ENCODE results near the gene HECTD1. TPM values are rescaled to one million over a fixed set of nuclear protein-coding genes. Genes with fewer than 3 reads are reported as not detected.
"Not testable (repeated sequence)": the region's sequence is repeated elsewhere in the genome, so short reads cannot be mapped to it uniquely, and the experiment has no call there.

HECTD1 gene
- 33.9 TPM for polyA plus RNA-seq (2012; ENCODE audit: low read depth, missing spikeins)

DNA sequence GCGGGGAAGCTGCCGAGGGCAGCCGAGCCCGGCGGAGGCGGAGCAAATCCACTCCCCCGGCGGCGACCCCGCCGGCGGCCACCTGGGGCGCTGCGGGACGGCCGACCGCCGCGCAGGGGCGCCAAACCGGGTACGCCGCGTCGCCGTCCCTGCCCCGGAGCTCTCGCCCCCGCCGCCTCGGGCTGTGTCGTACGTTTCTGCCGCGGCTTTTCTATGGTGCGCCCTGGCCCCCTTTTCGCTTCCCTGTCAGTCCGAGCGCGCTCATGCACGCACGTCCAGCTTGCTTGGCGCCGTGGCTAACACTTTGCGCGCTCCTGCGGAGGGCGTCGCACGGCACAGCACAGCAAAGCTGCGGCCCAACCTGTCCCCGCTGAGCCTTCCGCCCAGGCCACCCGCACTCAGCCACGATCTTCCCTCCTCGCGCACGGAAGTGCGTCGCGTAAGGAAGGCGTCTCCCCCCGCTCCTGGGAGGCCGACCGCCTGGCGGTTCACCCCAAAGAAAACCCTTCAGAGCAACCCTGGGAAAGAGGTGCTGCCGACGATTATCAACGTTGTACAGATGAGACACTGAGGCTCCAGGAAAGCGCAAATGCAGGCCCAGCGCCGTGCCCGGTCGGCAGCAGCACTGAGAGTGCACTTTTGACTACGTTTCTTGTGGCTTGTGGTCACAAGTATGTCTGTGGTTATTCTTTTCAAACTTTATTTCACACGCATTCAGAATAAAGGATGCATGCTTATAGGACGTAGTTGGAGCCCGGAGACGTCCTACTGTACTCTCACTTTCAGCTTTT lies at the start of gene HECTD1:
Gene HECTD1 (minus strand): TSS at position 39 of the 791 bp plus-strand sequence. CDS start 1,857 bp downstream, outside the sequence.
- TF ChIP-seq SPI1 (IDR thresholded peaks at IDR 0.05; ENCODE audit: low read depth, low read length) (peak; percentile 60), POU2F2 (IDR thresholded peaks at IDR 0.05; ENCODE audit: low read depth, low read length) (peak; percentile 27; the same call in 1 of the 2 replicates), TAF1 (IDR thresholded peaks at IDR 0.05; ENCODE audit: low read depth, low read length) (peak; percentile 70), POLR2A (IDR thresholded peaks at IDR 0.05; ENCODE audit: low read depth, low read length) (peak; percentile 82), POLR2AphosphoS5 (IDR thresholded peaks at IDR 0.05; ENCODE audit: low read depth, low read length) (peak; percentile 74), PAX5 (IDR thresholded peaks at IDR 0.05; ENCODE audit: insufficient read depth, low read length, severe bottlenecking) (peak; percentile 7)
- FAIRE-seq = peak; percentile 97

DNA sequence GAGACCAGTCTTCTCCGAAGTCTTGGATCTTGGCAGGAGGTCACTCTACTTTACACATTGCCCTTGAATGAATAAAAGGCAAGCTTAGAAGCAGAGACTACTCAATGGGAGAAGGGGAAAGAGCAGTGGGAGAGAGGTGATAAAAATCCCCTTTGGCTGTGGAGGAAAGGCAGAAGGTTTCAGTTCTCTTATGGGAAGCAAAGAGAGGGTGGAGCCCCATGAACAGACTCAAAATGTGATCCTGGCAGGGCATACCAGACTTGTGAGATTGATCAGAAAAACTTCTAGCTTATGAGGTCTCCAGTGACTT lies 49.6 kb upstream of the HECTD1 start:
- FAIRE-seq (no peak), DNase-seq (ENCODE audit: insufficient read length, low spot score) (no peak)

More for the DNA sequence above, at the start of gene HECTD1:
- DNase-seq (ENCODE audit: insufficient read length, low spot score) = peak; percentile 80

DNA sequence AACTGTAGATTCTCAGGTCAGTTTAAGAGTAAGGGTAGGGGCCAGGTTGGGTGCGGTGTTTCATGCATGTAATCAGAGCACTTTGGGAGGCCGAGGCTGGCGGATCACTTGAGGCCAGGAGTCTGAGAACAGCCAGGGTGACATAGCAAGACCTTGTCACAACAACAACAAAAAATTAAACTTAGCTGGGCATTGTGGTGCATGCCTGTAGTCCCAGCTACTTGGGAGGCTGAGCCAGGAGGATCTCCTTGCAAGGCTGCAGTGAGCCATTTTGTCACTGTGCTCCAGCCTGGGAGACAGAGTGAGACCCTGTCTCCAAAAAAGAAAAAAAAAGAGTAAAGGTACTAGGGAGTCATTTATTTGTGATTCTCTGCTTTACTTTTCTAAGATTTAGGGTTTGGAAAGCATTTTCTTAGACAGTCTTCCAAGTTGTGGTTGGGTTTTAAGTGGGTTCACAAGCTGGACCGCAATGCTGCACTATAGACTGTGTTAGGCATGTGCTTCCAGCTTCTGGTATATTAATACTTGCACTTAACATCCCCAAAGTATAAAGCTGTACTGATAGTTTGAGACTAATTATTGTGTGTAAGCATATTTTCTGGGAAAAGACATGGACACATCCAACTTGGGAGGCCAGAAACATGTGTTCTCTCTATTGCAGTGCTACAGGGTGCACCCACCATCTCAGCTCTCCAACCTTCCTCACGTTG lies 49.1 kb upstream of the HECTD1 start:
- TF ChIP-seq PAX5 (IDR thresholded peaks at IDR 0.05; ENCODE audit: insufficient read depth, low read length, severe bottlenecking) (no peak), TAF1 (IDR thresholded peaks at IDR 0.05; ENCODE audit: low read depth, low read length) (no peak), POLR2A (IDR thresholded peaks at IDR 0.05; ENCODE audit: low read depth, low read length) (no peak), POU2F2 (IDR thresholded peaks at IDR 0.05; ENCODE audit: low read depth, low read length) (no peak), SPI1 (IDR thresholded peaks at IDR 0.05; ENCODE audit: low read depth, low read length) (no peak), POLR2AphosphoS5 (IDR thresholded peaks at IDR 0.05; ENCODE audit: low read depth, low read length) (no peak)
- FAIRE-seq (no peak), DNase-seq (ENCODE audit: insufficient read length, low spot score) (no peak)

More for the DNA sequence above, 49.6 kb upstream of the HECTD1 start:
- TF ChIP-seq SPI1 (IDR thresholded peaks at IDR 0.05; ENCODE audit: low read depth, low read length) (peak; percentile 53; the same call in 1 of the 2 replicates), PAX5 (IDR thresholded peaks at IDR 0.05; ENCODE audit: insufficient read depth, low read length, severe bottlenecking) (no peak)

DNA sequence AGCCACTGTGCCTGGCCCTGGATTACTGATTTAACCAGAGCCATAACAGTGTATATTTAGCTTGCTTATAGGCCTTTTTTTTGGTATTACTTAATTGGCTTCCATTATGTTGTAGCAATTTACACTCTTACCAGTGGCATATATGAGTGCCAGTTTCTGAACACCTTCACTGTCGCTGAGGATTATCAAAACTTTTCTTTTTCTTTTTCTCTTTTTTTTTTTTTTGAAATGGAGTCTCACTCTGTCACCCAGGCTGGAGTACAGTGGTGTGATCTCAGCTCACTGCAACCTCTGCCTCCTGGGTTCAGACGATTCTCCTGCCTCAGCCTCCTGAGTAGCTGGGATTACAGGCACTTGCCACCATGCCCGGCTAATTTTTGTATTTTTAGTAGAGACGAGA lies 48.3 kb upstream of the HECTD1 start:
- DNase-seq (ENCODE audit: insufficient read length, low spot score); FAIRE-seq: not testable (repeated sequence)

DNA sequence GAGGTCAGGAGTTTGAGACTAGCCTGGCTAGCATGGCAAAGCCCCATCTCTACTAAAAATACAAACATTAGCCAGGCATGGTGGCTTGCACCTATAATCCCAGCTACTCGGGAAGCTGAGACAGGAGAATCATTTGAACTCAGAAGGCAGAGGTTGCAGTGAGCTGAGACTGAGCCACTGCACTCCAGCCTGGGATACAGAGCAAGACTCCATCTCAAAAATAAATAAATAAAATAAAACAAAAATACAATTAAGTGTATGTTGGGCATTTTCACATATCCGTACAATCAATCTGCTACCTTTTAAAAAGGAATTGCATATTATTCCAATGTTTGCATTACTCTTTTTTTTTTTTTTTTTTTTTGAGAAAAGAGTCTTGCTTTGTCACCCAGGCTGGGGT lies 47.7 kb upstream of the HECTD1 start:
- TF ChIP-seq SPI1 (IDR thresholded peaks at IDR 0.05; ENCODE audit: low read depth, low read length) (no peak), POU2F2 (IDR thresholded peaks at IDR 0.05; ENCODE audit: low read depth, low read length) (no peak), PAX5 (IDR thresholded peaks at IDR 0.05; ENCODE audit: insufficient read depth, low read length, severe bottlenecking) (no peak), TAF1 (IDR thresholded peaks at IDR 0.05; ENCODE audit: low read depth, low read length) (no peak), POLR2AphosphoS5 (IDR thresholded peaks at IDR 0.05; ENCODE audit: low read depth, low read length) (no peak), POLR2A (IDR thresholded peaks at IDR 0.05; ENCODE audit: low read depth, low read length) (no peak)
- FAIRE-seq = no peak
- DNase-seq (ENCODE audit: insufficient read length, low spot score) = no peak

DNA sequence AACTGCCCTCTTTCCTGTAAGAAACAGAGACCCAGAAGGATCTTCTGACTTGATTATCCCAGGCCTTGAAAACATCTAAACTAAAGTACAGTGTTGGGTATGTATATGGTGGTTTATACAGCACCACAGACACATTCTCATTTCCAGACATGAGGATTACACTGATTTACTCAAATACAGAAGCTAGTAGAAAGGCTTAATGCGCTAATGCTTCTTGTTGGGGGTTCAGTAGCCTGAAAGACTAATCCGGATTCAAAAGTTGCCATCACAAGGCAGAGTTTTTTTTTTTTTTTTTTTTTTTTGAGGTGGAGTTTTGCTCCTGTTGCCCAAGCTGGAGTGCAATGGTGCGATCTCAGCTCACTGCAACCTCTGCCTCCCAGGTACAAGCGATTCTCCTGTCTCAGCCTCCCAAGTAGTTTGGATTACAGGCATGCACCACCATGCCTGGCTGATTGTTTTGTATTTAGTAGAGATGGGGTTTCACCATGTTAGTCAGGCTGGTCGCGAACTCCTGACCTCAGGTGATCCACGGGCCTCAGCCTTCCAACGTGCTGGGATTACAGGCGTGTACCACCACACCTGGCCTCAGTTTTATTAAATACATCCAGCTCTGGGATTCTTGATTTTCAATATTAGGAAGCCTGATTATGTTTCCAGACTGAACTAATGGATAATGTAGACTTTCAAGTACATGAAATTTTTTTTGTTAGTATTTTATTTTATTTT lies 46.3 kb upstream of the HECTD1 start:
- no peak for DNase-seq (ENCODE audit: insufficient read length, low spot score)
- no peak for TF ChIP-seq SPI1 (IDR thresholded peaks at IDR 0.05; ENCODE audit: low read depth, low read length)
- TF ChIP-seq POLR2AphosphoS5 (IDR thresholded peaks at IDR 0.05; ENCODE audit: low read depth, low read length) = no peak
- no peak for TF ChIP-seq PAX5 (IDR thresholded peaks at IDR 0.05; ENCODE audit: insufficient read depth, low read length, severe bottlenecking)
- no peak for TF ChIP-seq POLR2A (IDR thresholded peaks at IDR 0.05; ENCODE audit: low read depth, low read length)
- no peak for TF ChIP-seq POU2F2 (IDR thresholded peaks at IDR 0.05; ENCODE audit: low read depth, low read length)
- no peak for TF ChIP-seq TAF1 (IDR thresholded peaks at IDR 0.05; ENCODE audit: low read depth, low read length)
- no peak for FAIRE-seq

DNA sequence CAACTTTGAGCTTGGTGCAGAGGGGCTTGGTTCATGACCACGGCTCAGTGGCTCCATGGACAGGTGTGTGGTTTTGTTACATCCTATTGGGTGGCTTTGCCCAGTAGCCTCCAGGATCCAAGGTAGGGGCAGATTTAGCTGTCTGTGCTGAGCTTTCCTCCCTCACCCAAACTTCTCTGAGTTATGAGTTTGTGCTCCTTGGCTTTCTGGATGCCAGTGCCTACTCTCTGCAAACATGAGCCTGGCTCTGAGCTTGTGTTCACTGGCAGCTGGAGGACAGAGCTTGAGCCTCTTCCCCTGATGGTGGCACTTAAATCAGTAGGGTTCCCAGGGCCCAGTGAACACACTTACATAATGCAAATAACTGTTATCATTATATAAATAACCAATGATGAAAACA lies 45.3 kb upstream of the HECTD1 start:
- DNase-seq (ENCODE audit: insufficient read length, low spot score) (no peak), FAIRE-seq (no peak)
- no peak for TF ChIP-seq PAX5 (IDR thresholded peaks at IDR 0.05; ENCODE audit: insufficient read depth, low read length, severe bottlenecking)
- TF ChIP-seq TAF1 (IDR thresholded peaks at IDR 0.05; ENCODE audit: low read depth, low read length) = no peak
- TF ChIP-seq POLR2A (IDR thresholded peaks at IDR 0.05; ENCODE audit: low read depth, low read length) = no peak
- TF ChIP-seq SPI1 (IDR thresholded peaks at IDR 0.05; ENCODE audit: low read depth, low read length) = no peak
- TF ChIP-seq POU2F2 (IDR thresholded peaks at IDR 0.05; ENCODE audit: low read depth, low read length) = no peak
- no peak for TF ChIP-seq POLR2AphosphoS5 (IDR thresholded peaks at IDR 0.05; ENCODE audit: low read depth, low read length)

DNA sequence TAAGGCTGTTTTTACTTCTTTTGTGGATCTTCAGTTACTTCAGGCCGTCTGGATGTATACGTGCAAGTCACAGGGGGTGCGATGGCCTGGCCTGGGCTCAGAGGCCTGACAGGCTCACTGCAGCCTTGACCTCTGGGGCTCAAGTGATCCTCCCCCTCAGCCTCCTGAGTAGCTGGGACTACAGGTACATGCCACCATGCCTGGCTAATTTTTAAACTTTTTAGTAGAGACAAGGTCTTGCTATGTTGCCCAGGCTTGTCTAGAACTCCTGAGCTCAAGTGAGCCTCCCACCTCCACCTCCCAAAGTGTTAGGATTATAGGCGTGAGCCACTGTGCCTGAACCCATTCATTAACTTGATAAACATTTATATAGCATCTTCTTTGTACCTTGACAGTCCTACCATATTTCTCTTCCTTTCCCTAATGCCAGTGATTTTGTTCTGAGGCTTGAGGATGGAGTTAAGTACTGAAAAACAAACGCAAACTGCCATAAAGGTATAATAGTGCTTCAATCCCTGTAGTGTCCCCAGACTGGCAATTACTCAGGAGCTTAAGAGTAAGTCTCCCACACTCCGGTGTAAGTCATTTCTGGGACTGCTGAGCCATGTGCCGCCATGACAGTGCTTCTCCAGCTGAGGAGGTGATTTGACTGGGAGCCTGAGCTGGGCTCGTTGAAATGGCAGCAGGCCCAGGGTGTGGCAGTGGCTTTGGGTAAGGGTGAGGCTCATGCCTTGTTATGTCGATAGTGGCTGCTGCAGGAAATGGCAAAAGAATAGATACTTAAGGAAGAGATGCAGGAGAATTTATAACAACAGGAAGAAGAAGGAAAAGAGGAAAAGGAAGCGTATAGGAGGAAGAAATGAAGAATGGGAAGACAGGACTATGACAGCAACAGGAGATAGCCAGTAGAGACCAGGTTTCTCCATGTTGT lies 43.7 kb upstream of the HECTD1 start:
- TF ChIP-seq TAF1 (IDR thresholded peaks at IDR 0.05; ENCODE audit: low read depth, low read length) = no peak
- TF ChIP-seq SPI1 (IDR thresholded peaks at IDR 0.05; ENCODE audit: low read depth, low read length) = no peak
- TF ChIP-seq POU2F2 (IDR thresholded peaks at IDR 0.05; ENCODE audit: low read depth, low read length) = no peak
- TF ChIP-seq POLR2A (IDR thresholded peaks at IDR 0.05; ENCODE audit: low read depth, low read length) = no peak
- no peak for FAIRE-seq
- no peak for DNase-seq (ENCODE audit: insufficient read length, low spot score)

DNA sequence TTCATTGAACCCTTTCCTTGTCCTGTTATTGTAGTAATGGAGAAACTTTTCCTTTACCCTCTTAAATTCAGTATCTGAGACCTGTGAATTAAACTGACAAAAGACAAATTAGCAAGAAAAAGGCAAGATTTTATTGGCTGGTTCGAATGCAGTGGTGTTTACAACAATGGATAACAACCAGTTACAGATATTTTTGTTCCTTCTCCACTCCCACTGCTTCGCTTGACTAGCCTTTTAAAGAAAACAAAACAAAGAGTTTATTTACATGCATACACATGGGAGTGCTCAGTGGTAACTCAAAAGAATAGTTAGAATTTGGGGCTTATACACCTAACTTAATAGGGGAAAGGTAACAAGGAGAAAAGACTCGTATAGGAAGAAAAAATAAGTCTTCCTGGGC lies 37.0 kb upstream of the HECTD1 start:
- no peak for DNase-seq (ENCODE audit: insufficient read length, low spot score)
- no peak for FAIRE-seq

More for the DNA sequence above, 37.0 kb upstream of the HECTD1 start:
- TF ChIP-seq POU2F2 (IDR thresholded peaks at IDR 0.05; ENCODE audit: low read depth, low read length) (no peak), SPI1 (IDR thresholded peaks at IDR 0.05; ENCODE audit: low read depth, low read length) (no peak), POLR2A (IDR thresholded peaks at IDR 0.05; ENCODE audit: low read depth, low read length) (no peak), POLR2AphosphoS5 (IDR thresholded peaks at IDR 0.05; ENCODE audit: low read depth, low read length) (no peak), TAF1 (IDR thresholded peaks at IDR 0.05; ENCODE audit: low read depth, low read length) (no peak), PAX5 (IDR thresholded peaks at IDR 0.05; ENCODE audit: insufficient read depth, low read length, severe bottlenecking) (no peak)

Measured in GM12891 (cell line).